ENCODE measurements around the gene NDFIP1.
"Not testable (repeated sequence)": the region's sequence is repeated elsewhere in the genome, so short reads cannot be mapped to it uniquely, and the experiment has no call there.

Gene NDFIP1

DNA sequence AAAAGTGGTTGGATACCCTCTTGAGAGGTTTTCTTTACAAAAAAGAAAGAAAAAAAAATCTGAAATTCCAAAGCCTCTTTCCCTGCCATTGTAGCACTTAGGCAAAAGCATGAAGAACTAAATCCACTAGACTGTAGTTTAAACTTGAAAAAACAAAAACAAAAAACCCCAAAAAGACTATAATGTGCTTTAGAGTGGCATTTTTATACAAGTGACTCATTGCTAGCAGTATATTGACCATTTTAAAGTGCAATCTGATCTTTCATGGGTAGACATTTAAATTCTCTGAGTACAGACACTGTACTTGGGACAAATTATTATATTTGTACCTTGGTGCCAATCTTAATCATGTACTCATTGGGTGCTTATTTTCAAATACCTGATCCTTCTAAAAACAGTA, 50.8 kb downstream of the NDFIP1 start:
- DNase-seq: no peak

DNA sequence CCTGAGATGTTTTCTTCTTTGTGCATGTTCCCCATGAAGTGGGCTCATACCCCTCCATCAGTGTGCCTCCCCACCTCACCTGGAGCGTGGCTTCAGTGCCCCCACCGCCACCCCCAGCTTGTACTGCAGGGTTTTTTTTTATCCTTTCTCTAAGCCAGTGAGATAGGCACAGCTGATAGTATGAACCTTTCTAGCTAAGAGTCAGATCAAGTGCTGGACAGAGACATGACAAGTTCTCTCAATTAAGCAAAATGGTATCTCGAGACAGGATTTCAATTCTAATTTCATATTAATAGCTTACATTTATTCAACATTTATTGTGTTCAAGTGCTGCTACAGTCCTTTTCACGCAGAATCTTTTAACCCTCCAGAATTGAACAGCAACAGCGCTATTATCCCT, 55.7 kb downstream of the NDFIP1 start:
- no peak for DNase-seq

DNA sequence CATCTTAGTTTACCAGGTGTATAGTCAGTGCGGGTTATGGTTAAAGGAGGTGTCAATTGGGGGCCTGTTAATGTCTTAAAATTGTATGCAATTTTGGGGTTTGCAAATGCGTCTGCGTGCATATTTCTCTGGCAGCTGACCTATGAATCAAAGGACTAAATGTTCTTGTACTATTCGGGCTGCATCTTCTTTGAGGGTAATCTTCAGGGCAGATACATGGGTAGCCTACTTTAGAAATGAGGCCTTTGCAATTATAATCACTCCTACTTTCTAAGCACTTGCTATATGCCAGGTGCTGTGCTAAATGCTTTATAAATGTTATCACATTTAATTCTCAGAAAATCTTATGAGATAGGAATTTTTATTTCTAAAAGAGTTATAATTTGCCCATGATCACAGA, 58.2 kb downstream of the NDFIP1 start:
- no peak for DNase-seq

- DNase-seq: no peak
Observed at GRCh38 chr5:142167458-142167857, 58.9 kb downstream of the NDFIP1 start.

- DNase-seq: no peak
Observed at GRCh38 chr5:142168365-142168764, 59.8 kb downstream of the NDFIP1 start.

- DNase-seq: no peak
Observed at GRCh38 chr5:142170254-142170953, 61.8 kb downstream of the NDFIP1 start.

GRCh38 chr5:142171270-142171669, 62.7 kb downstream of the NDFIP1 start:
- no peak for DNase-seq

- no peak for DNase-seq
Observed at GRCh38 chr5:142175039-142175438, 66.5 kb downstream of the NDFIP1 start.

GRCh38 chr5:142175461-142176142, 67.0 kb downstream of the NDFIP1 start:
- no peak for DNase-seq

- DNase-seq: no peak
Observed at GRCh38 chr5:142176255-142176654, 67.7 kb downstream of the NDFIP1 start.

DNA sequence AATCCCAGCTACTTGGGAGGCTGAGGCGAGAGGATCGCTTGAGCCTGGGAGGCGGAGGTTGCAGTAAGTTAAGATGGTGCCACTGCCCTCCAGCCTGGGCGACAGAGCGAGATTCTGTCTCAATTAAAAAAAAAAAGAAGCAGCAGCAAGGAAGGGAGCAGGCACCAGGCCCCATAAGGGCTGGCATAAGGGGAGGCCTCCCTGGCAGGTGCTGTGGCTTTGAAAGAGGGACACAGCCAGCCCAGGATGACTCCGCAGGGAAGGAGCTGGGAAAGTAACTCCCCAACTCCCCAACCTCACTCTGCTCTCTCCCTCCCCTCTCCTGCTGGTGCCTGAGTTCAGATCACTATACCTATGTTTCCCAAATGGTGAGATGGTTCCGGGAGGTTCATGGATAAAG, 70.1 kb downstream of the NDFIP1 start:
- DNase-seq: no peak

- no peak for DNase-seq
Observed at GRCh38 chr5:142179776-142180387, 71.3 kb downstream of the NDFIP1 start.

DNA sequence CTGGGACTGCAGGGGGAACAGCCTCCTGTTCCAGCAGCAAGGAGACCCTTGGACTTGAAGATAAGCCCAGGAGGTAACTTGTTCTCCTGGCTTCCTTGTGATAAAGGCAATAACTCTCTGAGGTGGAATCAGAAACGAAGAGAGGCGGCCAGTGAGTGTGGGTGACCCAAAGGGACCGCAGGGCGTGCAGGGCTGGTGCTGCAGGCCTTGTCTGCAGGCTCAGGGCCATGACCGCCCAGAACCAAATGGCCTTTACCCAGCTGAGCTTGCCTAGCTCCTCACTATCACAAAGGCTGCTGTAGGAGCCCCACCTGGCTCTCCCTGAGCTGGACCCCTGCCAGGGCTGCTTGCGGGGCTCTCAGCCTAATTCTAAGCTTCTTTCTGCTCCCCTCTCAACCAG, 72.5 kb downstream of the NDFIP1 start:
- DNase-seq: no peak

DNA sequence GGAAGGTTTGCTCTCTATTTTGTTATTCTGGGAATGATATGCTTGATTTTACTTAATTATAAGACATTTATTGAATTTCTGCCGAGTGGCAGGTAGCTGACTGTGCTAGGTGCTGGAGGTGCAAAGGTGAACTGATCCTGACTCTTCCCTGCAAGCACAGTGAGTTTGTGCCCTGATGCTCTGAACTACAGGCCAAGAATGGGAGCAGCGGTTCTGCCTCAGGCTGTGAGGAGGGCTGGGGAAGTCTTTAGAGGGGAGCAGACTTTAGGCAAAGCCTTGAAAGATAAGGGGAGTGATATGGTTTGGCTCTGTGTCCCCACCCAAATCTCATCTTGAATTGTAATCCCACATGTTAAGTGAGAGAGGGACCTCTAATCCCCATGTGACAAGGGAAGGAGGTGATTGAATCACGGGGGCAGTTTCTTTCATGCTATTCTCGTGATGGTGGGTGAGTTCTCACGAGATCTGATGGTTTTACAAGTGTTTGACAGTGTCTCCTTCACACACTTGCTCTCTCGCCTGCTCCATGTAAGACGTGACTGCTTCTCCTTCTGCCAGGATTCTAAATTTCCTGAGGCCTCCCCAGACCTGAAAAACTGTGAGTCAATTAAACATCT, 73.1 kb downstream of the NDFIP1 start:
- DNase-seq: no peak

DNA sequence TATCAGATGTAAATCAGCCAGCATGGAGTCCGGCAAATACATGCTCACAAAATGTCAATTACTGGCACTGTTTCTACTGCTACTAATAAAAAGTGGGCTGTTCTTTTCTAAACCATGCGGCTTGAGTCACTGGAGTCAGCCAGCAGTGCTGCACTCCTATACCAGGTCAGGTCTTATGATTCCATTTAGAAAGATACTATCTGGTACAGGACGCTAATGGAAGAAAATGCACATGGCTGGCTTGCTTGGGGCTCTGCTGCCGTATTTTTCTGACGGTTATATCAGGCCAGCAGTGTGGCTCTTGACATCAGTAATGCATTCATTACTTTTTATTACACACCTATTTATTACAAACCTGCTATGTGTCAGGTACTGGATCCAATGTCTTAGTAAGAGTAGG, 74.3 kb downstream of the NDFIP1 start:
- no peak for DNase-seq

DNA sequence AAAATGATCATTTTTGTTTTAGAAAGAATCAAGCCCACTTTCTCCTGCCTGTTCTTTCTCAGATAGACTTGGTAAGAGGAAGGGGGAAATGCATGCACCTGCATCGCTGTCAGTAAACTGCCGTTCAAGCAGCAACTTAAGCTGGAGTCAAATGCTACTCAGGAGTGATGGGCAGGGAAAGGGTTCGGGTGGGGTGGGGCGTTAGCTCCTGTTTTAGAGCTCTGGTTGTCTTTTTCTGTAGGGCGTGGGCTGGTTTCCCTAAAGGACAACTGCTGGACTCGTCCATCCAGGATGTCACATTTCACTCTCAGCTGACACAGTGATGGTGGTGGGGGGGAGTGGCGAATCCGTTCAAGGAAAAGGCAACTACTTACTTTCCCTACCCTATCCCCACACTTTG, 75.0 kb downstream of the NDFIP1 start:
- DNase-seq: no peak

- no peak for DNase-seq
Observed at GRCh38 chr5:142184988-142185387, 76.4 kb downstream of the NDFIP1 start.

GRCh38 chr5:142186514-142186856, 77.9 kb downstream of the NDFIP1 start:
- no peak for DNase-seq

- DNase-seq: no peak
Observed at GRCh38 chr5:142186857-142187594, 78.4 kb downstream of the NDFIP1 start.

- not testable (repeated sequence) for DNase-seq
Observed at GRCh38 chr5:142188691-142189090, 80.1 kb downstream of the NDFIP1 start.

DNA sequence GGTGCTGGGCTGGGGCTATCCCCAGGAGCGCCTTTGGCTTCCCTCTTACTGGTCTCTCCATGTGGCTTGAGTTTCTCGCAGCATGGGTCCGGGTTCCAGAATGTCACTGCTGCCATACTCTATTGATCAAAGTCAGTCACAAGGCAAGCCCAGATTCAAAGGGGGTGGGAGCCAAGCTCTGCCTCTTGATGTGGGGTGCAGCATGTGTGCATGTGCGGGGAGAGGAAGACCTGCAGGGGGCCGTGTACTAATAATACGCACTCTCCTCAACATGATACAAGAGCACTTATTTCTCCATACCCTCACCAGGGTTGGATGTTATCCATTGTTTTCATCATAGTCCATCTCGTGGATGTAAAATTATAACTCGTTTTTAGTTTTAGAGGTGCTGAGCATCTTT, 81.2 kb downstream of the NDFIP1 start:
- no peak for DNase-seq

DNA sequence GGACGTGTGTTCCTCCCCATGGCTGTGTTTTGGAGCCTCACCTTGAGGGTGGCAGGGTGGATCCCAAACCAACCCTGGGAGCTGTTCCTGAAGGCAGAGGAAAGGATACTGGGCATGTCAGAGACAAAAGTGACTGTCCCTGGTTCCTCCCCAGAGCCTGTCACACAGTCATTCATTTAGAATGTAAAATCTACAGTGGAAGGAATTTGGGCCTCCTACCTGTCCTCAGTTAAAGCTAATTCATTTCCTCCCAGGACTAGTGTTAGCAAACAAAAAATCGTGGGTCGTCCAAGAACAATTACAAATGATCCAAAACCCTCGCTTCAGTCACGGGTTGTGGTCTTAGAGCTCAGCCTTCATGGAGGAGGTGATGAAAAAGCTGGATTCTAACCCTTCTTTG, 83.2 kb downstream of the NDFIP1 start:
- DNase-seq: no peak
